NOMO-1 treated with dmso at 0.1 percent for 144 hours (cell line): ENCODE measurements around the gene CCDC197.

Source experiments
- DNase-seq: peaks from one replicate; lab custom pipeline; 2025; ENCODE audit not compliant: unreplicated experiment; lab: John Stamatoyannopoulos, UW

Gene CCDC197

GRCh38 chr14:93977171-93977570, 19.9 kb upstream of the CCDC197 start:
- no peak for DNase-seq

GRCh38 chr14:93977790-93978581, 19.1 kb upstream of the CCDC197 start:
- DNase-seq: no peak

- DNase-seq: no peak
Observed at GRCh38 chr14:93978735-93979134, 18.4 kb upstream of the CCDC197 start.

- DNase-seq: no peak
Observed at GRCh38 chr14:93980456-93981201, 16.5 kb upstream of the CCDC197 start.

GRCh38 chr14:93981316-93982229, 15.5 kb upstream of the CCDC197 start:
- DNase-seq: no peak

GRCh38 chr14:93982230-93983007, 14.7 kb upstream of the CCDC197 start:
- DNase-seq: no peak

- no peak for DNase-seq
Observed at GRCh38 chr14:93984070-93984469, 13.0 kb upstream of the CCDC197 start.

GRCh38 chr14:93984987-93985410, 12.1 kb upstream of the CCDC197 start:
- no peak for DNase-seq

- no peak for DNase-seq
Observed at GRCh38 chr14:93986955-93987354, 10.1 kb upstream of the CCDC197 start.

GRCh38 chr14:93987376-93987775, 9.7 kb upstream of the CCDC197 start:
- DNase-seq: no peak

GRCh38 chr14:93987815-93988476, 9.2 kb upstream of the CCDC197 start:
- DNase-seq: no peak

- DNase-seq: peak; percentile 23
Observed at GRCh38 chr14:93989939-93990338, 7.2 kb upstream of the CCDC197 start.

- no peak for DNase-seq
Observed at GRCh38 chr14:93991212-93991611, 5.9 kb upstream of the CCDC197 start.

- no peak for DNase-seq
Observed at GRCh38 chr14:93991649-93992048, 5.5 kb upstream of the CCDC197 start.

- no peak for DNase-seq
Observed at GRCh38 chr14:93993382-93993781, 3.7 kb upstream of the CCDC197 start.

- no peak for DNase-seq
Observed at GRCh38 chr14:93994919-93995682, 2.0 kb upstream of the CCDC197 start.

GRCh38 chr14:93996130-93996695, 888 bp upstream of the CCDC197 start:
- no peak for DNase-seq

GRCh38 chr14:93997916-93998870, 1.1 kb downstream of the CCDC197 start:
- DNase-seq: no peak
